K562 (cell line): Measurements from ENCODE around the gene GLI3. TPM values are rescaled to one million over a fixed set of nuclear protein-coding genes. Genes with fewer than 3 reads are reported as not detected.

ENCODE experiments used
- ATAC-seq: fragments of 200-7000 bp; cut with Tn5 transposase; 3 replicates; pipeline ENCODE4 v1.9.1; 2020; ENCODE audit warnings: moderate library complexity
- BruUV-seq: library from RNA; stranded (reverse); fragments of 400-500 nt; replicated peaks from 2 replicates; lab custom pipeline; 2021; lab: Mats Ljungman, UMichigan
- CTCF ChIA-PET: fragments of 300-600 bp; formaldehyde crosslinking; extraction: SDS; loops from one replicate; lab custom pipeline; 2021; ENCODE audit warnings: low intra/inter-chr PET ratio; lab: Yijun Ruan, JAX
- POLR2A ChIA-PET: fragments of 300-600, 350-650 bp; sonication (Branson Sonifier 250); formaldehyde crosslinking; extraction: SDS; loops from one replicate; lab custom pipeline; 2021; ENCODE audit warnings: antibody characterized with exemption, inconsistent platforms; lab: Yijun Ruan, JAX
- DNase-seq, 4 experiments: peaks; one replicate each; pipeline versions ENCODE4 v3.0.0 to v3.0.0-alpha.2; 2011 to 2018; ENCODE audit warnings: low spot score in 3 of 4, mixed read lengths in 3 of 4; ENCODE audit errors: extremely low read depth in 1 of 4
- FAIRE-seq: peaks from 2 replicates; lab custom pipeline; 2011; peaks lifted over from hg19 to GRCh38; lab: Jason Lieb, UNC
- H2AFZ ChIP-seq: 2 replicates; pipeline ENCODE4 v1.6.0; 2011; ENCODE audit warnings: low read depth, low read length, control low read depth, inconsistent platforms
- H3K27ac ChIP-seq: fragments of 200-600 bp; 3 replicates; pipeline ENCODE4 v1.8.0; 2011; ENCODE audit warnings: low read depth, mild to moderate bottlenecking, control low read depth, inconsistent platforms, low read length, moderate library complexity, mixed read lengths; ENCODE audit errors: extremely low read depth
- H3K27me3 ChIP-seq, 2 experiments: fragments of 300-600 bp in 1 of 2; 2 replicates in 1 of 2; 3 replicates in 1 of 2; pipeline versions ENCODE4 v1.6.0 to v1.8.0; 2011; ENCODE audit warnings: inconsistent platforms in 2 of 2, low read length in 2 of 2, mild to moderate bottlenecking in 1 of 2, mixed read lengths in 1 of 2, moderate library complexity in 1 of 2; ENCODE audit not compliant: control insufficient read depth in 2 of 2, insufficient read depth in 2 of 2
- H3K36me3 ChIP-seq: fragments of 300-600 bp; 3 replicates; pipeline ENCODE4 v1.8.0; 2011; ENCODE audit warnings: mild to moderate bottlenecking, low read length, inconsistent platforms; ENCODE audit not compliant: control insufficient read depth, insufficient read depth
- H3K4me1 ChIP-seq, 2 experiments: fragments of 200-600 bp in 1 of 2; replicated peaks in 1 of 2; 2 replicates in 1 of 2; 3 replicates in 1 of 2; pipeline versions ENCODE4 v1.5.1 to v1.8.0; 2011; ENCODE audit warnings: inconsistent platforms in 2 of 2, low read length in 2 of 2, mild to moderate bottlenecking in 1 of 2, mixed read lengths in 1 of 2, moderate library complexity in 1 of 2; ENCODE audit not compliant: control insufficient read depth in 2 of 2, insufficient read depth in 2 of 2
- H3K4me2 ChIP-seq: 2 replicates; pipeline ENCODE4 v1.6.1; 2011; ENCODE audit warnings: low read length, control low read depth, inconsistent platforms, mixed read lengths; ENCODE audit not compliant: insufficient read depth
- H3K4me3 ChIP-seq: fragments of 200-600 bp; sonication (generic), shearing (Covaris generic); 2 replicates; pipeline ENCODE4 v1.5.1; 2016; ENCODE audit warnings: control low read depth, inconsistent platforms
- H3K79me2 ChIP-seq: fragments of 200-600 bp; 3 replicates; pipeline ENCODE4 v1.8.0; 2011; ENCODE audit warnings: low read length, inconsistent platforms; ENCODE audit not compliant: control insufficient read depth, insufficient read depth
- H3K9ac ChIP-seq, 2 experiments: 2 replicates each; pipeline versions ENCODE4 v1.6.0 to v1.6.1; 2011; ENCODE audit warnings: low read depth in 2 of 2, low read length in 2 of 2, control low read depth in 1 of 2, inconsistent platforms in 1 of 2, mild to moderate bottlenecking in 1 of 2, mixed read lengths in 1 of 2; ENCODE audit not compliant: insufficient read depth in 1 of 2
- H3K9me1 ChIP-seq: one replicate; pipeline ENCODE4 v1.6.0; 2011; ENCODE audit warnings: inconsistent platforms, mild to moderate bottlenecking, low read length, moderate library complexity; ENCODE audit not compliant: control insufficient read depth, insufficient read depth
- H3K9me3 ChIP-seq: replicated peaks from 2 replicates; pipeline ENCODE4 v1.5.1; 2011; ENCODE audit warnings: low read depth, low read length, inconsistent platforms; ENCODE audit not compliant: control insufficient read depth, insufficient read depth
- H4K20me1 ChIP-seq: replicated peaks from 2 replicates; pipeline ENCODE4 v1.6.1; 2011; ENCODE audit warnings: low read length, inconsistent platforms, mixed read lengths; ENCODE audit not compliant: control insufficient read depth, insufficient read depth
- ARID3B ChIP-seq: fragments of 250-450 bp; sonication (Bioruptor Pico); IDR thresholded peaks from 2 replicates; pipeline ENCODE4 v1.4.0; 2020; ENCODE audit warnings: borderline replicate concordance
- CREB3 ChIP-seq: fragments of 450-650 bp; conservative IDR thresholded peaks from 2 replicates; pipeline ENCODE4 v1.6.1; 2016; ENCODE audit warnings: missing genetic modification characterization, low read depth, mild to moderate bottlenecking, missing compliant biosample characterization, moderate library complexity
- ETV1 ChIP-seq: fragments of 450-650 bp; conservative IDR thresholded peaks from 2 replicates; pipeline ENCODE4 v1.6.1; 2016; ENCODE audit warnings: missing genetic modification characterization, control low read depth, low read depth, missing compliant biosample characterization
- FOXK2 ChIP-seq, 2 experiments: fragments of 450-650 bp; IDR thresholded peaks in 1 of 2; conservative IDR thresholded peaks in 1 of 2; 2 replicates each; pipeline ENCODE4 v1.6.1; 2016; ENCODE audit warnings: low read depth in 2 of 2, mild to moderate bottlenecking in 1 of 2
- GTF2F1 ChIP-seq: IDR thresholded peaks from 2 replicates; pipeline ENCODE4 v1.6.1; 2011; ENCODE audit warnings: low read depth, low read length, improper control_type of control experiment
- HDAC1 ChIP-seq, 2 experiments: fragments of 450-650 bp; IDR thresholded peaks; 2 replicates each; pipeline ENCODE4 v1.6.1; 2016 to 2017; ENCODE audit warnings: inconsistent platforms in 1 of 2, mild to moderate bottlenecking in 1 of 2, moderate library complexity in 1 of 2
- IFI16 ChIP-seq: fragments of 250-450 bp; sonication (Bioruptor Pico); IDR thresholded peaks from 2 replicates; pipeline ENCODE4 v2.1.2; 2022; ENCODE audit warnings: mild to moderate bottlenecking, inconsistent platforms
- MAZ ChIP-seq, 2 experiments: fragments of 450-650 bp in 1 of 2; sonication (generic) in 1 of 2; formaldehyde crosslinking; IDR thresholded peaks in 1 of 2; conservative IDR thresholded peaks in 1 of 2; 2 replicates each; pipeline versions ENCODE4 v1.4.0 to v1.5.0; 2020; ENCODE audit warnings: mild to moderate bottlenecking in 1 of 2, missing genetic modification reagents in 1 of 2
- NONO ChIP-seq, 2 experiments: fragments of 200-400 bp in 1 of 2; fragments of 450-650 bp in 1 of 2; formaldehyde crosslinking in 1 of 2; IDR thresholded peaks; 2 replicates each; pipeline ENCODE4 v1.6.1; 2017; ENCODE audit warnings: low read depth in 2 of 2, mild to moderate bottlenecking in 2 of 2, moderate library complexity in 2 of 2, low read length in 1 of 2
- ZBTB8A ChIP-seq: fragments of 450-650 bp; IDR thresholded peaks from 2 replicates; pipeline ENCODE4 v1.6.1; 2018; ENCODE audit warnings: mild to moderate bottlenecking, moderate library complexity; ENCODE audit not compliant: partially characterized antibody
- ZFP1 ChIP-seq: fragments of 450-650 bp; formaldehyde crosslinking; IDR thresholded peaks from 2 replicates; pipeline ENCODE4 v1.4.0; 2020; ENCODE audit warnings: mild to moderate bottlenecking, mixed read lengths
- ZKSCAN8 ChIP-seq: fragments of 200-800 bp; sonication (Bioruptor generic); IDR thresholded peaks from 2 replicates; pipeline ENCODE4 v1.6.1; 2016; ENCODE audit warnings: missing genetic modification characterization, missing compliant biosample characterization
- WGBS: fragments of 100-300 bp; shearing (Covaris generic); methylation state at CpG from one replicate; pipeline ENCODE4 v1.1.6; 2016; ENCODE audit warnings: low coverage, mixed read lengths; ENCODE audit not compliant: insufficient coverage; ENCODE audit errors: missing lambda C conversion rate; 5-methylcytosine and 5-hydroxymethylcytosine counted together
- in situ Hi-C: fragments of 300-500 bp; cut with MboI; formaldehyde crosslinking; loops from 4 replicates; pipeline ENCODE4 v1.15.0; 2018; ENCODE audit warnings: inconsistent platforms, mixed read lengths
- intact Hi-C: fragments of 100-400 bp; cut with micrococcal nuclease; formaldehyde crosslinking; loops from 2 replicates; pipeline ENCODE4 v1.14.2; 2022
- polyA plus RNA-seq, 8 experiments: library from polyadenylated mRNA; depleted of rRNA in 4 of 8; stranded (reverse) in 5 of 8; unstranded in 3 of 8; fragments of >200 nt; fragmentation: Nextera tagmentation in 2 of 8; fragmentation: Illumina TruSeq in 1 of 8; extraction: Ambion mirVana in 2 of 8; extraction: Trizol in 1 of 8; gene quantifications; 2 replicates each; pipeline versions ENCODE4 v1.2.1 to v1.2.3, GENCODE V29; 2011 to 2014; ENCODE audit warnings: inconsistent platforms in 1 of 8, missing spikeins in 1 of 8
- total RNA-seq, 7 experiments: library from RNA; depleted of rRNA in 6 of 7; stranded (reverse); fragments of >200 nt in 6 of 7; fragmentation: Illumina TruSeq in 2 of 7; extraction: Trizol in 2 of 7; gene quantifications; 2 replicates each; pipeline versions ENCODE4 v1.2.1 to v1.2.3, GENCODE V29; 2011 to 2021; ENCODE audit warnings: low replicate concordance in 1 of 7

Gene GLI3
- total and polyA plus RNA-seq, 9 of the 15 experiments (the other 6 are each of a cell fraction or from before 2014, with no cell fraction given): 0.01 to 0.18 (median 0.07) TPM; not detected in 6

GRCh38 chr7:41928166-41928565, 308.8 kb downstream of the GLI3 start:
- intact Hi-C loops: no loop called here
- Histone ChIP-seq H3K4me2 (no peak overlapping the region), H3K36me3 (no peaks in the 10 kb centered on the region), H4K20me1 (no peaks in the 10 kb centered on the region), H3K4me1 (no peaks in the 10 kb centered on the region), H3K4me3 (no peak overlapping the region), H3K27ac (no peak overlapping the region), H3K9me1 (no peaks in the 10 kb centered on the region), H3K9me3 (no peaks in the 10 kb centered on the region), H3K9ac (no peak overlapping the region), H3K27me3 (no peaks in the 10 kb centered on the region), H2AFZ (no peak overlapping the region), H3K79me2 (no peaks in the 10 kb centered on the region)
- no peak for FAIRE-seq
- no peak for DNase-seq
- no peak for TF ChIP-seq FOXK2 (conservative IDR thresholded peaks at IDR 0.05 in 1 of 2, IDR thresholded peaks at IDR 0.05 in 1 of 2; ENCODE audit: low read depth in 2 of 2)
- TF ChIP-seq IFI16 (CRISPR knock-in tag): no peak
- TF ChIP-seq CREB3 (tag): no peak
- no peak for TF ChIP-seq GTF2F1
- no peak for TF ChIP-seq ZBTB8A
- no peak for TF ChIP-seq ZFP1 (CRISPR knock-in tag)
- no peak for TF ChIP-seq MAZ (CRISPR knock-in tag; conservative IDR thresholded peaks at IDR 0.05 in 1 of 2, IDR thresholded peaks at IDR 0.05 in 1 of 2)
- no peak for TF ChIP-seq ARID3B (CRISPR knock-in tag)
- no peak for TF ChIP-seq NONO (IDR thresholded peaks at IDR 0.05; ENCODE audit: low read depth in 2 of 2, low read length in 1 of 2)
- no peak for TF ChIP-seq ZKSCAN8 (CRISPR knock-in tag)
- TF ChIP-seq HDAC1 (IDR thresholded peaks at IDR 0.05): no peak
- TF ChIP-seq ETV1: no peak
- ChIA-PET POLR2A (interaction anchor here (0.6 to 1.0 kb wide), 3 partner anchors 9 to 1246 kb away, joined by 3 to 4 read pairs (median 3); no protein-coding TSS in a partner anchor), CTCF (no interaction called here)
- BruUV-seq: no TSS peak
- WGBS: 0% methylated on average over 1 of the region's 1 CpG
- in situ Hi-C loops: loop anchor here (25.0 kb wide), 2 partner anchors 909 to 1909 kb away; no protein-coding TSS in a partner anchor
- ATAC-seq: no peak
